CD4-positive, alpha-beta T cell treated with Interleukin-4 for 4 hours (primary cell): Measurements from ENCODE around the gene NOX1.
"Not testable (repeated sequence)": the region's sequence is repeated elsewhere in the genome, so short reads cannot be mapped to it uniquely, and the experiment has no call there.

Experiments
- DNase-seq: peaks from one replicate; pipeline ENCODE4 v3.0.0-alpha.2; 2020

Gene NOX1

DNA sequence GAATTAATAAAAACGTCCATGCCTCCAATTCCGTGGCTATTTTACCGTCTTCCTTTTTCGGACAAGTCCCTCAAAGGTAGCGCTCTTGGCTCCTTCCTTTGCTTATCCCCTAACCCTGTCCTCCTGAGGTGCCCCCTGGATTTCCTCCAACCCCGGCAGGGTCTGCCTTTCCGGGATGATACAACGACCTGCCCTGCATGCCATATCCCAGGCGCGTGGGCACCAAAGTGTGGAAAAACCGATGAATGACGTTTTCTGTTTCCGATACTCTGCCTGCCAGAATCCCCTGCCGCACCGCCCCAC, 54.7 kb downstream of the NOX1 start:
- no peak for DNase-seq

DNA sequence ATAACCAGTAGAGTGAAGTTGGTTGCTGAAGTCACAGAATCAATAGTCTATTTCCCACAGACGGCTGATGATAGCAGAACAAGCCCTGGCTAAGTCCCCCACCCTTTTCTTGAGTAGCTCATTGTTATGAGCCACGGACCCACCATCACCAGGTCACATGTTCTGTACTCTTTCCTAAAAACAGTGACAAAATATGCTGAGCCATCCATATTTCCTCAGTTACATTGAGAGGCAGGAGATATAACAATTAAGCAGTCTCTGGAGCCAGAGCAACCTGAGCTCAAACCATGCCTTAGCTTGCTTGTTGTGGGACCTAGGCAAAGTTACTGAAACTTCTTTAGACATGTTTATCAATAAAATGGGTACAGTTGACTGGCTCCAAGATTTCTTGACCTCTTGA, 56.8 kb downstream of the NOX1 start:
- DNase-seq: no peak

DNA sequence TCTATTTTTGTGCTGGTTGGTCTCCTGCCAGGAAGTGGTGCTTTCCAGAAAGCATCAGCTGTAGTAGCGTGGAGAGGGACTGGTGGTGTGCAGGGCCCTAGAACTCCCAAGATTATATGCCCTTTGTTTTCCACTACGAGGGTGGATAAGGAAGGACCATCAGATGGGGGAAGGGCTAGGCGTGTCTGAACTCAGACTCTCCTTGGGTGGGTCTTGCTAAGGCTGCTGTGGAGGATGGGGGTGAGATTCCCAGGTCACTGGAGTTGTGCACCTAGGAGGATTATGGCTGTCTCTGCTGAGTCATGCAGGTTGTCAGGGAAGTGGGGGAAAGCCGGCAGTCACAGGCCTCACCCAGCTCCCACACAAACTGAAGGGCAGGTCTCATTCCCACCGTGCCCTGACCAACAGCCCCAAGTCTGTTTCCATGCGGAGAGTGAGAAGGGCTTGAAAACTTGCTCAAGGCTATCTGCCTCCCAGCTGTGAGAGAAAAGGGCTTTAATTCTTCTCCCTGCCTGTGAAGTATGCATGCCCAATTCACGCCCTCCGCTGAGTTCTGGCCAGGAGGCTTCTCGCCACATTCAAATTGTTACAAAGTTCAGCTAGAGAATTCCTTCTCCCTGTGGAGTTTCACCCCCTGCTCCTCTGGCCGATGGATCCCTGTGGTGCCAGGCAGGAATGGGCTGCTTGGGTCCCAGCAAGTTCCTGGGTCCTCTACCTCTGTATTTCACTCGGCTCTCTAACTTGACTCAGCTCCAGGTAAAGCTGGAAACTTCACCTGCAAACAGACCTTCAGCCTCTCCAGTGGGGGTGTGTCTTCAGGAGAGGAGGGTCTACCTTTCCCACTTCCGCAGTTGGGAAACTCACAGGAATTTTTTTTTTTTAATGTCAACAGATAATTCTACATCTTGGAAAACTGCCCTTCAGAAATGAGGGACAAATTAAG, 61.7 kb downstream of the NOX1 start:
- DNase-seq: no peak

DNA sequence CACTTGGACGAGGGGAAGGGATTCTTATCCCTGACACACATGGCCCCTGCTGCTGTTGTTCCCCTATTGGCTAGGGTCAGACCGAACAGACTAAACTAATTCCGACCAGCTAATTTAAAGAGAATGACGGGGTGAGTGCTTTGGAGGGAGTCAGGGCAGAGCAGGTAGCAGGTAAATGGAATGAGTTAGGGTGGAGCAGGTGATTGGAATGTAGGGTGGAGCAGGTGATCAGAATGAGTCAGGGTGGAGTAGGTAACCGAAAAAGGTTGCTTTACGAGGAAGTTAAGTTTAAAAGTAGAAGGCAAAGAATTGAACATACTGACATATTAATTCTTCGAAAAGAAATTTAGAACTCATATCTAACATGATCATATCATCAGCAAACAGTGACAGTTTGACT, 65.9 kb downstream of the NOX1 start:
- not testable (repeated sequence) for DNase-seq

DNA sequence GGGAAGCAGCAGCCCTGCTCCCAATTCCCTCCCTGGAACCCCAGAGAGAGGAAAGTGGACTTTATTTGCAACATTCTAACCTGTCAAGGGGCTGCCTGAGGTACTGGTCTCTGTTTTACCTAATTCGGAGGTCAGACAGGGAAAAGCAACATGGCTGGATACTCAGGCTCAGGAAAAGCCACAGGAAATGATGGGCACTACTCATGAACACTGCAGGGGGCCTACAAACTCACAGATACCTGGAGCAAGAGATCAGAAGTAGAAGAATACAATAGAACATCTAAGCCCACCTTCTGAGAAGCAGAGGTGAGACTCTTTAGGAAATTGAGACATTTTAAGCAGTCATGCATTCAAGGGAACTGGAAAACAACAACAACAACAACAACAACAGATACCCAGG, 69.4 kb downstream of the NOX1 start:
- no peak for DNase-seq

DNA sequence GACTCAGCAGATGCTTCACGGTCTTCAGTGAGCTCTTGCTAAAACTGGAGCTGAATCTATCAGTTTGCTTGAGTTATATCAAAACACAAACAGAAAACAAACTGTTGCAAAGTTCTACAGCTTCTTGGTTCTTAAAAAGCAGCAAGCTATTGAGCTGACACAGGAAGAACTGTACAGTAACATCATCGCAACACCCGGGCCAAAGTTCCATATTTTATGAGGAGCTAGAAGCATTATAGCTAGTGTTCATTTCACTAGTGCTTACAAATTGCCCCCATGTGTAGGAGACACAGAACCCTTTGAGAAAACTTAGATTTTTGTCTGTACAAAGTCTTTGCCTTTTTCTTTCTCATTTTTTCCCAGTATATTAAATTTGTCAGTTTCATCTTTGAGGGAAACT, 71.3 kb downstream of the NOX1 start:
- DNase-seq: no peak

DNA sequence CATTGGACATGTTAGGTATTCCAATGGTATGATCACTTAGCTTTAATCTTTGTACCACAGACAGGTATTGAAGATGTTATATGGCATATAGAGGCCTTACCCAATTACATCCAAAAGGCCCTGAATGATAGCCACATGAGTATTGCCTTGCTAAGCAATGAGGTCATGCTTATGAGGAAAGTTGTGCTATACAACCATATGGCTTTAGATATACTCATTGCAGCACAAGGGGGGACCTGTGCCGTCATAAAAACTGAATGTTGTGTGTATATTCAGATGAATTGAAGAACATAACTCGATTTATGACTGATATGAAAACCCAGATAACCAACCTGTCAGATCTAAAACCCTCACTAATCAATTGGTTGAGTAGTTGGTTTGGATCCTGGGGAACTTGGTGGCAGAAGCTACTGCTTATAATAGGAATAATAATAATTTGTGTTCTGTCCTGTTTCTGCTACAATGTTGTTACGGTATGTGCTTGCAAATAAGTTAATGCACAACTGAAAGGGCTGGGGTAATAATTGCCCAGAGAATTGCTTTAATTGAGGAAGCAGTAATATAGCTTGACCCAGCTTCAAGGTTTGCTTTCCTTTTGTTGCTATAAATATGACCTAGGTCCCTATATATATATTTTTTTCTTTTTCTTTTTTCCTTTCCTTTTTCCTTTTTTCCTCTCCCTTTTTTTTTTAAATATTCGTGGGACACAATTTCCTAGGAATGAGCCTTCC, 75.5 kb downstream of the NOX1 start:
- DNase-seq: no peak

DNA sequence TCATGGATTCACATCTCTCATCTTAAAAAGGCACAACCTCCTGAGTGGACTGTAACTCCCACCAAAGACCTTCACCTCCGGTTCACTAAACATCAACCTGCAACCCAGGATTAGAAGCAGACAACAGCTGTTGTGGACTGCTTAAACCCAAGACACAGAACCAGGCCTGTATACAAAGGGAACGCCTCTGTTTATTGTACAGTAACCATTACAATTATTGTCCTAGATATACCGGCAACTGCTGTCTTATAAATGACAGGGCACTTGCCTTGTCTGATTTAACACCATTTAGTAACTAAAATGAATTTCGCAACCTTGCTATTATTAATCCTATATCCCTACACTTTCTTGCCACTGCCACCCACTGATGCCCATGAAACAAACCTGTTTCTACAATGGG, 76.8 kb downstream of the NOX1 start:
- DNase-seq: no peak

DNA sequence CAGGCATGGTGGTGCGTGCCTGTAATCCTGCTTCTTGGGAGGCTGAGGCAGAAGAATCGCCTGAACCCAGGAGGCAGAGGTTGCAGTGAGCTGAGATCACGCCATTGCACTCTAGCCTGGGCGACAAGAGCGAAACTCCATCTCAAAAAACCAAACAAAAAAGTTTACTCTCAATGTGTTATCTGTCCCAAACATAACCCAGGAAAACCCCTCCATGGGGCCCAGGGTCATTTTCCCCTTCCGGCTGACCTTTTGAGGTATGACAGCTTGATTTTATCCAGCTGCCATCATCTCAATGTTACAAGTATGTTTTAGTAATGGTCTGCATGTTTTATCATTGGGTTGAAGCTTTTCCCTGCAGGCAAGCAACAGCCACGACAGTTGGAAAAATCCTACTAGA, 77.8 kb downstream of the NOX1 start:
- not testable (repeated sequence) for DNase-seq
